Ramos (cell line): Measurements from ENCODE around the gene CSF2RB.

Experiments
- in situ Hi-C: fragments of 300-500 bp; cut with MboI; formaldehyde crosslinking; loops from one replicate; pipeline ENCODE4 v1.14.3; 2022; ENCODE audit warnings: low sequenced_read_pairs; ENCODE audit not compliant: unreplicated experiment

The CSF2RB gene

DNA sequence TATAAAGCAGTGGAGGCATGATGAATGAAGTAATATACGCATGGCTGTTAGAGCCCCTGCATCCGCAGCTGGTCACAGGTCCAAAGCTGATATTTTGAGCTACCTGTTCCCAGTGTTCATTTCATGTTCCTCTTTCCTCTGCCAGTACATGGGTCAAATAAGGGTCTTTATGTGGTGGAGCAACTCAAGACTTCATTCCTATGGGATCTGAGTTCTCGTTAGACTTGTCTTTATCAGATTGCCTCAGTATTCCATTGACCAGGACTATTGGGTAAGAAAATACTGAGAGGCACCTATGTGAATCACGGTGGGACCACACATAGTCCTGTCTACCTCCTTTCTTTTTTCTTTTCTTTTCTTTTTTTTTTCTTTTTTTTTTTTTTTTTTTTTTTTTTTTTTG lies 27.4 kb upstream of the CSF2RB start:
- in situ Hi-C loops: no loop called here

GRCh38 chr22:36887162-36887561 lies 26.3 kb upstream of the CSF2RB start:
- in situ Hi-C loops: no loop called here

DNA sequence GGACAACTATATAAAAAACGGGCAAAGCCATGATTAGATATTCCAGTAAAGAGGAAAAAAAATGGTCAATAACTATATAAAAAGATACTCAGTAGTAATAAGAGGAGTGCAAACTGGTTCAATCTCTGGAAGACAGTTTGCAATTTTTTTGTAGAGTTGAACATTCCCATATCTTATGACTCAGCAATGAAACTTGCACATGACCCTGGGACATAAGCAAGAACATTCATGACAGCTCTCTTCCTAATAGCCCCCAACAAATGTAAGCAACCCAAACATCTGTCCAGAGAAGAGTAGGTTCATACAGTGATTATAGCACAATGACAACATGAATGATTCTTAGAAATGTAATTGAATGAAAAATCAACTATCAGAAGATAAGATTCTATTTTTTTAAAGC lies 21.8 kb upstream of the CSF2RB start:
- in situ Hi-C loops: no loop called here

GRCh38 chr22:36892292-36892691 lies 21.1 kb upstream of the CSF2RB start:
- in situ Hi-C loops: no loop called here

DNA sequence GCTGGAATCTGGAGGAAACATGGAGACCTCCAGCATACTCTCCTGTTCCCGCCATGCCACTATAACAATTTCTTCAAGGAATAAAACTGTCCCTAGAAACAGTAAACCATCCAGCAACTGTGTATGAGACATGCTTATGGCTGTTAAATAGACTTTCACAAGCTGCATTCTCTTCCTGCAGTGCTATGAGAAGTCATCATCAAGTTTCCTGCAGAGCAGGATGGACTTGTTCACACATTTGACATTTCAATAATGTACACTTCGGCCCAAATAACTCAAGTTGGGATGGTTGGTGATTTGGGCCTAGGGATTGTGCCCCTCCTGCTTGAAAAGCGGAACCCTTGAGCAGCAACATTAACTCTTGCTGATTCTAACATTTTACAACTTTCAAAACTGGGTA lies 20.2 kb upstream of the CSF2RB start:
- in situ Hi-C loops: no loop called here

DNA sequence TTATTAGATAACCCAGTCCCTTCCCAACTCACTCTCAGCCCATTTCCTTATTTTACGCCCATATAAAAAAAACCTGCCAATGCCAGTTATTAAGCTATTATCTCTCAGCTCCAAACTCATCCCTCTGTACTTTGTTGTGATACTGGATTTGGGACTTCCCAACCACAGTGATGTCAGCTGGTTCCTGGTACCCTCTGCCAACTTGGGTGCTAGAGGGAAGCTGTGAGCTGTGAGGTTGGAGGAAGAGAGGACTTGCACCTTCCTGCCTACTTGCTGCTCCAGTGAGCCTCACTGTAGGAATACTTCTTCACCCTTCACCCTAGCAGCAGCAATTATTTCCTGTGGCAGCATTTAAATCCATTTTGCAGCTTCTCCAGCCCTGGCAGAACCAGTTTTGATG lies 19.2 kb upstream of the CSF2RB start:
- in situ Hi-C loops: no loop called here

- in situ Hi-C loops: no loop called here
These were observed 15.8 kb upstream of the CSF2RB start for GRCh38 chr22:36897611-36898010.

DNA sequence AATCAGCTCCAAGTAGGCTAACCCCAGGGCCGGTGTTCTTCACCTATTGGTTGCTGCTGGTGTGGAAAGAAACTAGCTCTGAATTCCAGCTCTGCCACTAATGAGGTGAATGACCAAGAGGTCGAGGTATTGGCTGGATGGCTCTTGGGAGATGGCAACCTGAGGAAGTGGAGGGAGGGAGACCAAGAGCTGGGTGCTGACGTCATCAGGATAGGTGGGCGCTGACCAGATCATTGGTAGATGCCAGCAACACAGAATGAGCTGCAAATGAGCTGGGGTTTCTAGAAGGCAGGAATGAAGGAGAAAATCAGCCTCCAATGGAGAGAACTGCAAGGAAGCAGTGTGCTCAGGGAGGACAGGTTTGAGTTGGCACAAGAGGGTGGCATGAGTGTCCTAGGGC lies 14.7 kb upstream of the CSF2RB start:
- in situ Hi-C loops: no loop called here

DNA sequence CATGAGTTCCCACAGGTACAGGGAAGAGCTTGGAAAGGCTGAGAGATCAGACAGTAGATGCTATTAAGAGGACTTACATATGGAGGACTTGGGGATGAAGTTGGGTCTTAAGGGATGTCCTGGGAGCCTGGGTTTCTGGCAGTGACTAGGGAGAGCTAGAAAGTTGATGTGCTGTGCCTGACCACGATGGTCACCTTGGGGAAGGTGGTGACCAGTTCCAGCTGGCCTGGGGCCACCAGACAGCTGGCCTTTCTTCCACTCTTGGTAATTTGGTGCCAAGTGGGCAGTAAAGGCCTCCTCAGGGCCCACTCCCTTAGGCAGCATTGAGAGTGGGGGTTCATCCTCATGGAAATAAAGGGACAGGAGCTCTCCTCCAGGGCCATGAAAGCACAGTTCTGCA lies 13.9 kb upstream of the CSF2RB start:
- in situ Hi-C loops: no loop called here

- in situ Hi-C loops: no loop called here
These were observed 13.2 kb upstream of the CSF2RB start for GRCh38 chr22:36900225-36900624.

DNA sequence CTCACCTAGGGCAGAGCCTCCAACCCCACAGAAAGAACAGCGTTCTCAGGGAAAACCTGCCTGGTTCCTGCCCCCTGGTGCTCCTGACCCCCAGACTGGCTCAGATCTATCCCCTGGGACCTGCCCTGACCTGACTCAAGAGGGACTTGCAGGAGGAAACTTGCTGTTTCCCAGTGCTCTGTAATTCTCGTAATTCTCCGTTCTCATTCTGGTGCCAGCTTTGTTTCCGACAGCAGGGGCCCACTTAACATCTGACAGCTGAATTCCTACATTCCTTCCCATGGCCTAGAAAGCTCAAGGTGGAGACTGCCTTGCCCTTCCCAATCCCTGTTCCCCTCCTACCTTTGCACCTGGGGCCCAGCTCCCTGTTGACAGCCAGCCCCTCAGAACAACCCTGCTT lies 12.5 kb upstream of the CSF2RB start:
- in situ Hi-C loops: no loop called here

DNA sequence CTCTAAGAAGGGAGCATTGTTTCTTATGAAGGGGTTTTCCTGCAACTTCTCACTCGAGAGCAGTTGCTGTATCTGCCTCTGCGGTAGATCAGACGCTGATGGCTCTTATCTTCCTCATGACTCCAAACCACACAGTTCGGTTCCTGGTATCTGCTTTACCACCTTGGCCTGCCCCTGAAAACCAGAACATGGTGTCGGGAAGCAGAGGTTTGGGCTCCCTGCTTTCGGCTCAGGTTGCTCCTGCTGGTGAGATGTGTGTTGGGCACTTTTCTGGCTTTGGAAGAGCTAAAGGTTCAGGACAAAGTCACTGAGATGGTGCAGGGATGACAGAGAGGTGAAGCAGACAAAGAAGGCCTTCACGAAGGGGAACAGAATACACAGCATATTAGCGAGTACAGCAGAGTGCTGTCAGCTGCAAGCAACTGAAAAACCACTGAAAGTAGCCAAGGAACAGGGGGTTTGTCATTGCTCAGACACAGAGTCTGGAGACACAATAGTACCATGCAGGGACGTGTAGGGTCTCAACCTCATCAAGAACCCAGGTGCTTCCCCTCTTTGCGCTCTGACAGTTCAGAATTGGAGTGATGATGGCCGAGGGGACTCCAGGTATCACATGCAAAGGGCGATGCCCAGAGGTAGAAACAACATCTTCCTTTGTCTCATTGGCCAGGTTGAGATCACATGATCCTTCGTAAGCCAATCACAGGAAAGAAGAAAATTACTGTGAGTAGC lies 11.9 kb upstream of the CSF2RB start:
- in situ Hi-C loops: no loop called here

- in situ Hi-C loops: no loop called here
These were observed 11.1 kb upstream of the CSF2RB start for GRCh38 chr22:36902143-36902926.

DNA sequence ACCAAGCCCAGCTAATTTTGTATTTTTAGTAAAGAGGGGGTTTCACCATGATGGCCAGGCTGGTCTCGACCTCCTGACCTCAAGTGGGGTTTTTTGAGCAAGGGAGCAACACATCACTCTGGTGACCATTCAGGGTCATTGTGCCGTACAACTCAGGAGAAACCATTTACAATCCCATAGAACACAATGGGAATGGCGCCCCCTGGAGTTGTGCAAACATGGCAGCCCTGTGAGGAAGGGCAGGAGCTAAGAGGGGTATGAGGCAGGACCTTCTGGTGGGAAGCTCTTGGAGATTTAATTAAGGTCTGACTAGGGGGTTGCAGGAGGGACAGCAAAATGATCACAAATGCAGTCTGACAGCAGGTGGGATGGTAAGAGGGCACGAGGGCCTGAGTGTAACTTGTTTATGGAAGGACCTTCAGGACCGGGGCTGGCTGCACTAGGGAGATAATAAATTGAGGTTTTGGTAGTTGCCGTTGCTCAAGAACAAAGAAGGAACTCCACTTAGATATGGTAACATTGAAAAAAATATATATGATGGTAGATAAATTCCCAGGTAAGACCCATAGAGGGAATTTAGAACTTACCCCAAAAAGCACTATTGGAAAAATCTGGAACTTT lies 9.1 kb upstream of the CSF2RB start:
- in situ Hi-C loops: no loop called here

DNA sequence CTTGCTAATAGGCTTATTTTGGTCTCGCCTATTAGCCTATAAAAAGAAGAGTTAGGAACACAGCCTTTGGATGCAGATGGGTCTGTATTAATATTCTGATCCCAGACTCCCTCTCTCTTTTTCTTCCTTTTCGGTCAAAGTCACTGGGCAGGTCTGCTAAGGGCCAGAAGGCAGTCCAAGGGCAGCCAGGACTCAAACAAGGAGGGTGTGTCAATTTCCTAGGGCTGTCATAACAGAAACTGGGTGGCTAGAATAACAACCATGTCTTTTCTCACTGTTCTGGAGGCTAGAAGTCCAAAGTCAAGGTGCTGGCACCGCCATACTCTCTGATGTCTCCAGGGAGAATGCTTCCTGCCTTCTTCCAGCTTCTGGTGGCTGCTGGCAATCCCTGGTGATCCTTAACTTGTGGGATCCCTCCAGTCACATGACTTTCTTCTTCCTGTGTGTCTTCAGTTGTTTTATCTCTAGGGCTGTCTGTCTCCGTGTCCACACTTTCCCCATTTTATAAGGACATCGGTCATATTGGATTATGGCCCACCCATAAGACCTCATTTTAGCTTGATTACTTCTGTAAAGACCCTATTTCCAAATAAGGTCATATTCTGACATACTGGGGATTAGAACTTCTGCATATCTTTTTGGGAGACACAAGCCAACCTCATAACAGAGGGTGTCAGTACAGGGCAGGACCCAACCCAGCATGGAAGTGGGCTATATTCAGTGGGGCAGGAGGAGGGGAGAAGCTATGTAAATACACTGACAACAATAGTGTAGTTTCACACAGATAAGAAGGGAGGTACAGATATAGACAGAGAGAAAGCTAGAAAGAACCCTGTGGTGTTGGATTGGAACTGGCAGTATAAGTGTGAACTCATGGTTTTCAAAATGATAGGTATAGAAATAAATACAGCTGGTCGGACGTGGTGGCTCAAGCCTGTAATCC lies 5.9 kb upstream of the CSF2RB start:
- in situ Hi-C loops: no loop called here

DNA sequence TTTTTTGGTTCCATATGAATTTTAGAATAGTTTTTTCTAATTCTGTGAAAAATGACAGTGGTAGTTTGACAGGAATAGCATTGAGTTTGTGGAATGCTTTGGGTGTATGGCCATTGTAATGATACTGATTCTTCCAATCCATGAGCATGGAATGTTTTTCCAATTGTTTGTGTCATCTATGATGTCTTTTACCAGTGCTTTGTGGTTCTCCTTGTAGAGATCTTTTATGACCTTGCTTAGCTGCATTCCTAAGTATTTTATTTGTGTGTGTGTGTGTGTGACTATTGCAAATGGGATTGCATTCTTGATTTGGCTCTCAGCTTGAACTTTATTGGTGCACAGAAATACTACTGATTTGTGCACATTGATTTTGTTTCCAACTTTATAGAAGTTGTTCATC lies 3.0 kb upstream of the CSF2RB start:
- in situ Hi-C loops: no loop called here

DNA sequence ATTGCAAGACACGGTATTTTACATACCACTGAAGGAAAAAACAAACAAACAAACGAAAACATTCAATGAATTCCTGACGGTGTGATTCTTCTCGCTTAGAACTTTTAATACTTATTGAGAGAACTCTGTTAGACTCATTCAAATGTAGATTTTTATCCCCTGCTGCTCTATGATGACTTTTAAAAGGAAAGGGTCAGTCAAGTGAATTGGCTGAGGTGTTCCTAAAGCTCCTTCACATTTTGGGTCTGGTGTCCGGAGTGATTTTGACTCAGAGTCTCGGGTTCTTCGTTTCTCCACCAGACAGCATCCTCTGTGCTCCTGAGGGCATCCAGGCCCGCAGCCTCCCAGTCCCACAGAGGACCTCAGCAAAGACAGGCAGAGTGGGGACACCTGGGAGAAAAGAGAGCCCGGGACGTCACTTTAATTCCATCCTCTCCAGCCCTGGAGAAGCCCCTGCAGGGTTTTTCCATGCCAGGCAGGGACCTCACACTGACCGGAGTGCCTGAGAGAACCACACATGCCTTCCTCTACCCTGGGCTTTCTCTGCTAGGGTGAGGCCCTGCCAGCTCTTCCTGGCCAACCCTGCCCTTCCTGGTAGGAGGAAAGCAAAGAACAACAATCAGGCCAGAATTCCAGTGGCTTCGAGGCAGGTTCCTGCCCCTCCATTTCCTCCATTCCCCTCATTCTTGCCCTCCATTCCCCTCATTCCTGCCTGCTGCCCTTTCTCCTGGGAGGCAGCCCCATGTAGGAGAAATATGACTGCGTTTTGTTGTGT lies 1.4 kb upstream of the CSF2RB start:
- in situ Hi-C loops: no loop called here

DNA sequence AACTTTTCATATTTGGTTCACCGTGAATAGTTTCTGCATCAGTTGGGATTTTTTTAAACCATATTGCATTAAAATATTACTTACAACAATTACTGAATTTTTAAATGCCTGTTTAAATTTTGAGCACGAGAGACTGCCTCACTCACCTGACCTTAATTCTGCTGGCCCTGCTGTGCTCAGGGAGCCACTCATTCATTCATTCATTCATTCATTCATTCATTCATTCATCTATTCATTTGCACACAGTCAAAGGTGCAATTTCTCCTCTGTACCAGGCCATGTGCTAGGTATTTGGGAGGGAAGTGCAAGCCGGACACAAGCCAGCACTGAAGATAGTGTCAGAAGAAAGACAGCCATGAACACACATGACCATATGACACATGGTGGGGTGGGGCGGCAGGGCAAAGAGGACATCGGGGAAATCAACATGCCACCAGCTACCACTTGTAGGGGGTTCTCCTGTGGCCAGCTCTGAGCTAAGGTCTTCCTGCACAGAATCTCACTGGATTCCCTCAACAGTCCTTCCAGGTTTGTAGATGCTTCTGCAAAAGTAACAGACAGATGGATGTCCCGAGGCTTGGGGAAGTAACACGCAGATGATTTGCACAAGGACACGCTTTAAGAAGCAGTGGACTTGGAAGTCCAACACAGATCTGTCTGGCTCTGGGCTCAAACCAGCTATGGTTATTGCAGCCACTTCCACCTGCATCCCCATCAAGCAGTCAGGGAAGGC lies 568 bp upstream of the CSF2RB start:
- in situ Hi-C loops: no loop called here

DNA sequence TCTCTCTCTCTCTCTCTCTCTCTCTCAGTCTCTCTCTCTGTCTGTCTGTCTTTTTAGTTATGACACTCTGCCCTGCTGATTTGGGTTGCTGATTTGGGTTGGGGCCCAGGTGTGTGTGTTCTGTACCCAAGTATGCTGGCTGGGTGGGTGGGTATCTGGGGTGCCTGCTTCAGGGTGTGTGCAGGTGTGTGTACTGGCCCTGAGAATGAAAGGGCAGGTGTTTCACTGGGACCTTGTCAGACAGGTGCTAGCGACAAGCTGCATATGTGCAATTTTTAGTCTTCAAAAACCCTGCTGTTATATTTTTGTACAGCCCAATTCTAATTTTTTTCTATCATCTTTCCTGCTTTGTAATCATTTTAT lies 943 bp downstream of the CSF2RB start:
- in situ Hi-C loops: no loop called here
